ENCODE measurements around the gene GAA.

The GAA gene

GRCh38 chr17:80124351-80124981 is 23.1 kb downstream of the GAA start:
- TF ChIP-seq GATA2 (IDR thresholded peaks at IDR 0.05; ENCODE audit: low read depth, low read length) (no peak), GATA3 (IDR thresholded peaks at IDR 0.05; ENCODE audit: low read depth, low read length) (no peak)

- TF ChIP-seq GATA2 (IDR thresholded peaks at IDR 0.05; ENCODE audit: low read depth, low read length) (no peak), GATA3 (IDR thresholded peaks at IDR 0.05; ENCODE audit: low read depth, low read length) (no peak)
These were observed 24.5 kb downstream of the GAA start for GRCh38 chr17:80125656-80126448.

DNA sequence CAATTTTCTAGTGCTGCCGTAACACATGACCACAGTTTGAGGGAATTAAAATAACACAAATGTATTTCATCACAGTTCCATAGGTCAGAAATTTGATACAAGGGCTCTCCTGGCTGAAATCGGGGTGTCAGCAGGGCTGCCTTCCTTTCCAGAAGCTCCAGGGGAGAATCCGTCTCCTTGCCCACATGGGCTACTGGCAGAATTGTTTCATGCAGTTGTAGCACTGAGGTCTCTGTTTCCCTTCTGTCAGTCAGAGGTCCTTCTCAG is 25.0 kb downstream of the GAA start:
- TF ChIP-seq GATA2 (IDR thresholded peaks at IDR 0.05; ENCODE audit: low read depth, low read length) (no peak), GATA3 (IDR thresholded peaks at IDR 0.05; ENCODE audit: low read depth, low read length) (no peak)

- TF ChIP-seq GATA3 (IDR thresholded peaks at IDR 0.05; ENCODE audit: low read depth, low read length), result no peak
- TF ChIP-seq GATA2 (IDR thresholded peaks at IDR 0.05; ENCODE audit: low read depth, low read length), result no peak
These were observed 27.7 kb downstream of the GAA start for GRCh38 chr17:80129006-80129565.

DNA sequence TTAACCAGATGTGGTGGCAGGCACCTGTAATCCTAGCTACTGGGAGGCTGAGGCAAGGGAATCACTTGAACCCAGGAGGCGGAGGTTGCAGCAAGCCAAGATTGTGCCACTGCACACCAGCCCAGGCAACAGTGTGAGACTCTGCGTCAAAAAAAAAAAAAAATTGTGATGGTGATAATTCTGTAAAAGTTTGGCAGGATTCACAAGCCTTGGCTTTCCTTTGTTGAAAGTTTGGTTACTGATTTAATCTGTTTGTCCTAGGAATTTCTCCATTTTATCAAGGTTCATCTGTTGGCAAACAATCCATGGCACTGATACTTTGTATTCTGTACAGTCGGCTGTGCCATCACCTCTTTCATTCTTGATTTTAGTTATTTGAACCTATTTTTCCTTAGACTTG is 29.6 kb downstream of the GAA start:
- TF ChIP-seq GATA3 (IDR thresholded peaks at IDR 0.05; ENCODE audit: low read depth, low read length) (no peak), GATA2 (IDR thresholded peaks at IDR 0.05; ENCODE audit: low read depth, low read length) (no peak)

DNA sequence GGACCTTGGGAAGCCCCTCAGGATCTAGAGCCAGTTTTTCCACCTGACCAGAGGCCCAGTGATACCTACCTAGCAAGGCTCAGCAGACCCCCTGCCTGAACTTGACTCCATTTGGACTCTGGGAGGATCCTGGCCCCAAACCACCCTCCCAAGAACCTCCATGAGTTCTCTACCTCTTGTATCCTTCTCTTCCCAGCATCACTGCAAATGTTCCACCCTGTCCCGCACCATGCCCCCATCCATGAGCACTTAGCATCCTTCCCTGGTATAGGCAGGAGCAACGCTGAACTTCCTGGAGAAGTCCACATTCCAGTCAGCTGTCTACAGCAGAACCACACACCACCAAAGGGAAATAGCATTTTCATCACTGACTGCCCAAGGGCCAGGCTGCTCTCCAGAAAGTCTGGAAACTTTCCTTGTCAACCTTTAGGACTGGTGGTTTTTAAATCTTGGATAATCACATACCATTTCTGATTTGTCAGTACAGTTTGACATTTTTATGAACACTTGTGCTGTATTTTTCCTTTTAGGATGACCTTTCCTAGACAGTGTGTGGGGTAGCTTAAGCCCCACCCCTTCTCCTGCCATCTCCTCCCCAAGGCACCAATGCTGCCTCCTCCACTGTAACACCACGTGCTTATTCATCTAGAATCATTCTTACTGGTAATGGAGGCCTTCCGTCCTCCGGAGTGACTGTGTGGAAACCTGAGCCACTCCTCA is 31.7 kb downstream of the GAA start:
- TF ChIP-seq GATA3 (IDR thresholded peaks at IDR 0.05; ENCODE audit: low read depth, low read length) (no peak), GATA2 (IDR thresholded peaks at IDR 0.05; ENCODE audit: low read depth, low read length) (no peak)

DNA sequence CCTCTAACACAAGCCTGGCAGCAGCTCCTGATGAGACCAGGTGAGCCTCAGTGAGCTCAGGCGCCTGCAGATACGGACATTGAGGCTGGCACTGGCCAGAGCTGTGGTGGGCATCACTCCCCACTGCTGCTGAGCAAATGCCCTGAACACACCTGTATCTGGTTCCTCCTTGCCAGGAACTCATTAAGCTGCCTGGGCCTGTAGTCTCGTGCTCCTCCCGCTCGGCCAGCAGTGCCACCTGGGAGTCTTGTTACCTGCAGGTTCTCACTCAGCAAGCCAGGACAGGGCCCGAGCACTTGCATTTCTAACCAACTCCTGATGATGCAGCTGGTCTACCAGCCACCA is 32.2 kb downstream of the GAA start:
- TF ChIP-seq GATA3 (IDR thresholded peaks at IDR 0.05; ENCODE audit: low read depth, low read length) (no peak), GATA2 (IDR thresholded peaks at IDR 0.05; ENCODE audit: low read depth, low read length) (no peak)

DNA sequence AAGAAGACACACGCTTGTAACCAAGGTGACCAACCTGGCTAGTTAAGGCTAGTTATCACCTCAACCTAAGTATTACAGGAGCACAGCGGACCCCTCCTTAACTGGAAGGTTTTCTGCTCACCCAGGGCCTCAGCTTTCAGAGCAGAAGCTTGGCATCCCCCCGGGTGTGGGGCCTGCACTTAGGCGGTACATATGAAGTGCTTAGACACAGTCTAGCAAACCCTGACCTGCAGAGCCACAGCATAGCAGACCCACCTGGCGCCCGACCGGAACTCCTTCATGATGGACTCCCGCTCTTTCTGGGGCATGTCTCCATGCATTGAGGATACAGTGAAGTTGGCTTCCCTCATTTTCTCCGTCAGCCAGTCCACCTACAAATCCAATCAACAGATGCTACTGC is 35.8 kb downstream of the GAA start:
- TF ChIP-seq GATA2 (IDR thresholded peaks at IDR 0.05; ENCODE audit: low read depth, low read length) (no peak), GATA3 (IDR thresholded peaks at IDR 0.05; ENCODE audit: low read depth, low read length) (no peak)

GRCh38 chr17:80138856-80139426 is 37.6 kb downstream of the GAA start:
- no peak for TF ChIP-seq GATA2 (IDR thresholded peaks at IDR 0.05; ENCODE audit: low read depth, low read length)
- no peak for TF ChIP-seq GATA3 (IDR thresholded peaks at IDR 0.05; ENCODE audit: low read depth, low read length)

- no peak for TF ChIP-seq GATA3 (IDR thresholded peaks at IDR 0.05; ENCODE audit: low read depth, low read length)
- no peak for TF ChIP-seq GATA2 (IDR thresholded peaks at IDR 0.05; ENCODE audit: low read depth, low read length)
These were observed 40.2 kb downstream of the GAA start for GRCh38 chr17:80141463-80142165.

GRCh38 chr17:80142929-80143328 is 41.5 kb downstream of the GAA start:
- TF ChIP-seq GATA2 (IDR thresholded peaks at IDR 0.05; ENCODE audit: low read depth, low read length) (no peak), GATA3 (IDR thresholded peaks at IDR 0.05; ENCODE audit: low read depth, low read length) (no peak)

DNA sequence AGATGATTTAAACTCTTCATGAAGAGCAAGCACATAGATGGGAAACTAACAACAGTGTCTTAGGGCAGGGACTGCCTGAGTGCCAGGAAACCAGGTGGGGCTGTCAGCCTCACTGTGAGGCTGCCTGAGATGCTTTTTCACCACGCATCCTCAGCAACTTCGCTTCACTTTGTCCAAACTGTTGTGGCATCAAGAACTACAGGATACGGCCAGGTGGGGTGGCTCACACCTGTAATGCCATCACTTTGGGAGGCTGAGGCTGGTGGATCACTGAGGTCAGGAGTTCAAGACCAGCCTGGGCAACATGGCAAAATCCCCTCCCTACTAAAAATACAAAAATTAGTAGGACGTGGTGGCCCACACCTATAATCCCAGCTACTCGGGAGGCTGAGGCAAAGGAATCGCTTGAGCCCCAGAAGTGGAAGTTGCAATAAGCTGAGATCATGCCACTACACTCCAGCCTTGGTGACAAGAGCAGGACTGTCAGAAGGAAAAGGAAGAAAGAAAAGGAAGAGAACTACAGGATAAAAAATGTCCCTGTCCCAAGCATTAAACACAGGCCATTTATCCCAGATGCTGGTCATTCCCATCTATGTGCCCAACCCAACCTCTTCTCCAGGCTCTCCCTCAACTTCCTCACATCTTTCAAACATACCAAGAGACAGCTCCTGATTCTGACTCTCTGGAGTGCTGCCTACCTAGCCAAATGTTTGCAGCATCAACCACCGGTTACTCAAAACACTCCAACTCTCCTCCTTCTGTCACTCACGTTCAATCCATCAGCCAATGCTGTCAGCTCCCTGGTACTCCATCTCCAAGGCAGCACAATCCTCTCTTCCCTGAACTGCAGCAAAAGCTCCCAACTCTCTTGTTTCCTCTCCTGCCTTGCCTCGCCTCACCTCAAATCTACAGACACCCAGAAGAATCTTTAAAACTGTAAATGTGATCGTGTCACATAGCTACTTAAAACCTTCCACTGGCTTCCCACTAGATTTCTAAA is 44.0 kb downstream of the GAA start:
- TF ChIP-seq GATA3 (IDR thresholded peaks at IDR 0.05; ENCODE audit: low read depth, low read length), result no peak
- no peak for TF ChIP-seq GATA2 (IDR thresholded peaks at IDR 0.05; ENCODE audit: low read depth, low read length)

Data from SH-SY5Y (cell line).